CD4-positive, CD25-positive, alpha-beta regulatory T cell (primary cell): Measurements from ENCODE around the gene SYT6. TPM values are rescaled to one million over a fixed set of nuclear protein-coding genes. Genes with fewer than 3 reads are reported as not detected.

Experiments
- ATAC-seq, 2 donors: fragments of 150-1000 bp; cut with Tn5 transposase; one replicate each; pipeline ENCODE4 v1.10.0; 2021; ENCODE audit warnings: low read depth in 2 of 2, moderate number of reproducible peaks in 2 of 2, moderate library complexity in 1 of 2
- DNase-seq, 3 donors: peaks; one replicate each; pipeline versions ENCODE4 v3.0.0 to v3.0.0-alpha.2; 2012 to 2022; ENCODE audit warnings: mixed read lengths in 1 of 3
- H3K27ac ChIP-seq: one replicate; pipeline ENCODE4 v1.7.0; 2013; ENCODE audit warnings: mild to moderate bottlenecking, low read length; ENCODE audit not compliant: insufficient read depth, poor library complexity, severe bottlenecking
- H3K27me3 ChIP-seq: one replicate; pipeline ENCODE4 v1.7.0; 2013; ENCODE audit warnings: low read length; ENCODE audit not compliant: control insufficient read depth, insufficient read depth
- H3K36me3 ChIP-seq: one replicate; pipeline ENCODE4 v1.7.0; 2013; ENCODE audit warnings: mild to moderate bottlenecking, low read length, moderate library complexity; ENCODE audit not compliant: control insufficient read depth, insufficient read depth
- H3K4me1 ChIP-seq: 2 replicates; pipeline ENCODE4 v1.7.0; 2013; ENCODE audit warnings: mild to moderate bottlenecking, low read length; ENCODE audit not compliant: insufficient read depth, control insufficient read depth, poor library complexity, severe bottlenecking
- H3K4me3 ChIP-seq: one replicate; pipeline ENCODE4 v1.7.0; 2013; ENCODE audit warnings: low read depth, mild to moderate bottlenecking, low read length, moderate library complexity
- H3K9me3 ChIP-seq, 2 experiments: 1 replicate in 1 of 2; 2 replicates in 1 of 2; pipeline ENCODE4 v1.7.0; 2013; ENCODE audit warnings: low read length in 2 of 2, mild to moderate bottlenecking in 1 of 2, moderate library complexity in 1 of 2; ENCODE audit not compliant: control insufficient read depth in 2 of 2
- H3K27ac Mint-ChIP-seq, 3 donors: one replicate each; pipeline ENCODE4 v1.8.0; 2020 to 2022; ENCODE audit warnings: mild to moderate bottlenecking in 3 of 3, mixed read lengths in 3 of 3, moderate library complexity in 2 of 3
- H3K27me3 Mint-ChIP-seq: one replicate; pipeline ENCODE4 v1.8.0; 2022; ENCODE audit warnings: mild to moderate bottlenecking, mixed read lengths
- H3K36me3 Mint-ChIP-seq: one replicate; pipeline ENCODE4 v1.8.0; 2020; ENCODE audit warnings: mixed read lengths
- H3K4me1 Mint-ChIP-seq, 4 donors: one replicate each; pipeline ENCODE4 v1.8.0; 2020 to 2022; ENCODE audit warnings: mixed read lengths in 4 of 4, mild to moderate bottlenecking in 1 of 4
- H3K4me3 Mint-ChIP-seq, 4 donors: one replicate each; pipeline ENCODE4 v1.8.0; 2020 to 2022; ENCODE audit warnings: mild to moderate bottlenecking in 4 of 4, mixed read lengths in 4 of 4, moderate library complexity in 3 of 4
- H3K9me3 Mint-ChIP-seq, 7 donors: one replicate each; pipeline ENCODE4 v1.8.0; 2020 to 2022; ENCODE audit warnings: mixed read lengths in 7 of 7, mild to moderate bottlenecking in 3 of 7, moderate library complexity in 2 of 7
- polyA plus RNA-seq, 4 donors: library from polyadenylated mRNA; unstranded; fragments of 300-500 nt; fragmentation: Illumina TruSeq; gene quantifications; one replicate each; pipeline ENCODE4 v1.2.3, GENCODE V29; 2021
- total RNA-seq: library from RNA; stranded (reverse); gene quantifications from one replicate; pipeline ENCODE4 v1.2.3, GENCODE V29; 2022

Gene SYT6
- total and polyA plus RNA-seq, 5 donors from 2014 or later, result 0.17 TPM; not detected in 4

GRCh38 chr1:114152508-114153260 lies 985 bp downstream of the SYT6 start:
- H3K27ac Mint-ChIP-seq, result no peak overlapping the region
- no peaks in the 10 kb centered on the region for H3K36me3 Mint-ChIP-seq
- peak overlapping the region in 2 of 4 donors; percentile 33 to 35 for H3K4me3 Mint-ChIP-seq
- H3K36me3 ChIP-seq, result no peaks in the 10 kb centered on the region
- no peak overlapping the region for H3K4me3 ChIP-seq
- H3K27ac ChIP-seq, result no peak overlapping the region
- H3K9me3 ChIP-seq, result no peaks in the 10 kb centered on the region
- peaks cover 0 to 21% (median 10%) of the 10 kb centered on the region in 4 donors for H3K4me1 Mint-ChIP-seq
- ATAC-seq (no peak), DNase-seq (no peak)
- peaks cover 78% of the 10 kb centered on the region for H3K27me3 Mint-ChIP-seq
- peaks cover 0 to 5% (median 1%) of the 10 kb centered on the region in 7 donors for H3K9me3 Mint-ChIP-seq
- peaks cover 19% of the 10 kb centered on the region for H3K4me1 ChIP-seq
- peaks cover 17% of the 10 kb centered on the region for H3K27me3 ChIP-seq

- Histone ChIP-seq H3K4me3 (no peak overlapping the region), H3K27me3 (peaks cover 18% of the 10 kb centered on the region), H3K4me1 (peaks cover 19% of the 10 kb centered on the region), H3K36me3 (no peaks in the 10 kb centered on the region), H3K9me3 (no peaks in the 10 kb centered on the region), H3K27ac (no peak overlapping the region)
- Mint-ChIP-seq H3K9me3 (peaks cover 0 to 5% (median 1%) of the 10 kb centered on the region in 7 donors), H3K27me3 (peaks cover 77% of the 10 kb centered on the region), H3K27ac (no peak overlapping the region), H3K4me1 (peaks cover 0 to 21% (median 10%) of the 10 kb centered on the region in 4 donors), H3K36me3 (no peaks in the 10 kb centered on the region), H3K4me3 (peak overlapping the region in 2 of 4 donors; percentile 50 to 76)
- no peak for ATAC-seq
- no peak for DNase-seq
Measured at GRCh38 chr1:114152089-114152507, 1.6 kb downstream of the SYT6 start.

GRCh38 chr1:114150016-114150415 lies 3.7 kb downstream of the SYT6 start:
- no peaks in the 10 kb centered on the region for H3K36me3 Mint-ChIP-seq
- peaks cover 19% of the 10 kb centered on the region for H3K4me1 ChIP-seq
- H3K4me1 Mint-ChIP-seq, result peaks cover 0 to 21% (median 10%) of the 10 kb centered on the region in 4 donors
- H3K27me3 ChIP-seq, result peaks cover 16% of the 10 kb centered on the region
- H3K4me3 Mint-ChIP-seq, result no peak overlapping the region
- no peak overlapping the region for H3K27ac ChIP-seq
- ATAC-seq, result no peak
- no peak overlapping the region for H3K27ac Mint-ChIP-seq
- no peaks in the 10 kb centered on the region for H3K9me3 ChIP-seq
- H3K9me3 Mint-ChIP-seq, result peaks cover 0 to 2% (median 0%) of the 10 kb centered on the region in 7 donors
- no peak for DNase-seq
- H3K27me3 Mint-ChIP-seq, result peaks cover 61% of the 10 kb centered on the region
- no peaks in the 10 kb centered on the region for H3K36me3 ChIP-seq
- no peak overlapping the region for H3K4me3 ChIP-seq

- Mint-ChIP-seq H3K36me3 (no peaks in the 10 kb centered on the region), H3K27me3 (peaks cover 53% of the 10 kb centered on the region), H3K4me1 (peaks cover 0 to 14% (median 8%) of the 10 kb centered on the region in 4 donors), H3K4me3 (no peak overlapping the region), H3K9me3 (peaks cover 0 to 2% (median 0%) of the 10 kb centered on the region in 7 donors), H3K27ac (no peak overlapping the region)
- Histone ChIP-seq H3K9me3 (no peaks in the 10 kb centered on the region), H3K27me3 (peaks cover 16% of the 10 kb centered on the region), H3K36me3 (no peaks in the 10 kb centered on the region), H3K4me3 (no peak overlapping the region), H3K4me1 (peaks cover 19% of the 10 kb centered on the region), H3K27ac (no peak overlapping the region)
- DNase-seq, result no peak
- ATAC-seq, result no peak
Measured at GRCh38 chr1:114149211-114149610, 4.5 kb downstream of the SYT6 start.

- DNase-seq, result no peak
- Mint-ChIP-seq H3K4me1 (peaks cover 0 to 1% (median under 1%) of the 10 kb centered on the region in 4 donors), H3K9me3 (peaks cover 0 to 4% (median 0%) of the 10 kb centered on the region in 7 donors), H3K36me3 (no peaks in the 10 kb centered on the region), H3K27ac (no peak overlapping the region), H3K27me3 (peaks cover 32% of the 10 kb centered on the region), H3K4me3 (no peak overlapping the region)
- no peak overlapping the region for H3K4me3 ChIP-seq
- H3K9me3 ChIP-seq, result no peaks in the 10 kb centered on the region
- H3K27me3 ChIP-seq, result peaks cover 2% of the 10 kb centered on the region
- no peak overlapping the region for H3K27ac ChIP-seq
- no peaks in the 10 kb centered on the region for H3K36me3 ChIP-seq
- H3K4me1 ChIP-seq, result no peaks in the 10 kb centered on the region
- no peak for ATAC-seq
Measured at GRCh38 chr1:114145504-114146151, 8.0 kb downstream of the SYT6 start.

- Mint-ChIP-seq H3K4me3 (no peak overlapping the region), H3K4me1 (no peaks in the 10 kb centered on the region), H3K27ac (no peak overlapping the region), H3K36me3 (no peaks in the 10 kb centered on the region), H3K9me3 (peaks cover 0 to 3% (median 0%) of the 10 kb centered on the region in 7 donors), H3K27me3 (peaks cover 25% of the 10 kb centered on the region)
- H3K4me3 ChIP-seq, result no peak overlapping the region
- ATAC-seq (no peak), DNase-seq (no peak)
- H3K36me3 ChIP-seq, result no peaks in the 10 kb centered on the region
- H3K4me1 ChIP-seq, result no peaks in the 10 kb centered on the region
- H3K9me3 ChIP-seq, result no peaks in the 10 kb centered on the region
- H3K27me3 ChIP-seq, result peaks cover 2% of the 10 kb centered on the region
- no peak overlapping the region for H3K27ac ChIP-seq
Measured at GRCh38 chr1:114144016-114144415, 9.7 kb downstream of the SYT6 start.

GRCh38 chr1:114139540-114139939 lies 14.1 kb downstream of the SYT6 start:
- DNase-seq (no peak), ATAC-seq (no peak)
- H3K4me1 Mint-ChIP-seq, result no peaks in the 10 kb centered on the region
- no peak overlapping the region for H3K4me3 Mint-ChIP-seq
- H3K27ac ChIP-seq, result no peak overlapping the region
- peaks cover 10% of the 10 kb centered on the region for H3K27me3 Mint-ChIP-seq
- H3K4me1 ChIP-seq, result no peaks in the 10 kb centered on the region
- peaks cover 0 to 3% (median 0%) of the 10 kb centered on the region in 7 donors for H3K9me3 Mint-ChIP-seq
- H3K36me3 ChIP-seq, result no peaks in the 10 kb centered on the region
- no peaks in the 10 kb centered on the region for H3K9me3 ChIP-seq
- H3K27me3 ChIP-seq, result no peaks in the 10 kb centered on the region
- no peak overlapping the region for H3K27ac Mint-ChIP-seq
- H3K4me3 ChIP-seq, result no peak overlapping the region
- no peaks in the 10 kb centered on the region for H3K36me3 Mint-ChIP-seq
